ELR (cell line): ENCODE measurements around the gene MUC5AC.
"Not testable (repeated sequence)": the region's sequence is repeated elsewhere in the genome, so short reads cannot be mapped to it uniquely, and the experiment has no call there.

Source experiments
- DNase-seq: peaks from one replicate; pipeline ENCODE4 v3.0.0-alpha.2; 2015; ENCODE audit warnings: low read depth

Gene MUC5AC

GRCh38 chr11:1177771-1178090 is 20.0 kb downstream of the MUC5AC start:
- no peak for DNase-seq

- DNase-seq = no peak
Observed at GRCh38 chr11:1178201-1178885, 20.6 kb downstream of the MUC5AC start.

DNA sequence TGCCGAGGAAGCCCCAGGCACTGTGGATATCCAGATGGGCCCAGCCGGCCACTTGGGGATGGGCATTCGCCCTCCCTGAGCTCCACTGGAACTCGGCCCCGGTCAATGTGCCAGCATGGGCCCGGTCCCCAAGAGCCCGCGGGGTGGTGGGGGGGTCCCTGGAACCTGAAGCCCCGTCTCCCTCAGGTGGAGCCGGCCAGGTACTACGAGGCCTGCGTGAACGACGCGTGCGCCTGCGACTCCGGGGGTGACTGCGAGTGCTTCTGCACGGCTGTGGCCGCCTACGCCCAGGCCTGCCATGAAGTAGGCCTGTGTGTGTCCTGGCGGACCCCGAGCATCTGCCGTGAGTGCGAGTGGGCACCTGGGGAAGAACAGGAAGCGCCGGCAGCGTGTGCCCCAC is 21.2 kb downstream of the MUC5AC start:
- DNase-seq = no peak

DNA sequence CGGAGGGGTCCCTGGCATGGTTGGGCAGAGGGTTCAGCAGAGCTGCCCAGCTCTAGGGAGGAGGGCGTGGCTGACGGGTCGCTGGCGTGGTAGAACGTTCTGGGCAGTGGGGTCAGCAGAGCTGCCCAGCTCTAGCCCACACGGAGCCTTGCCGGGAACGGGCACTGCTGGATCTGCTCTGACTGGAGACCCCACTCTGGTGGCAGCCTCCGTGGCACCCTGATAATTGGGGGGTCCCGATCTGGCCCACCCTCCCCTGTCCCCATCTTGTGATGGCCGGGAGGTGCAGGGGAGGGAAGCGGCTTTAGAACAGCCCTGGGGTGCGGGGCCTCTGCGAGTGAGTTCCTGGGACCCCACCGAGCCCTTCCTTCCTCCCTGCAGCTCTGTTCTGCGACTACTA is 21.9 kb downstream of the MUC5AC start:
- DNase-seq = no peak

DNA sequence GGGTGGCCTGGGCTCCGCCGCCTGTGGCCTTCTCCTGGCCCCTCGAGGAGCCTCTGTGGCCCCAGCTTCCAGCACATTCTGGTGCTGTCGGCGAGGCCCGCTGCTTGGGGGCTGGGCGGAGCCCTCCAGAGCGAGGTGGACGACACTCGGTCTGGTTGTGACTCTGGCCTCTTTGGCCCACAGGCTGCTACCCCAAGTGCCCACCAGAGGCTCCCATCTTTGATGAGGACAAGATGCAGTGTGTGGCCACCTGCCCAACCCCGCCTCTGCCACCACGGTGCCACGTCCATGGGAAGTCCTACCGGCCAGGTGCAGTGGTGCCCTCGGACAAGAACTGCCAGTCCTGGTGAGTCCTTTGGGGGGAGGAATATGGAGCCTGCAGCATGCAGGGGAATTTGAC is 22.4 kb downstream of the MUC5AC start:
- DNase-seq = no peak

GRCh38 chr11:1180947-1181391 is 23.2 kb downstream of the MUC5AC start:
- no peak for DNase-seq

- DNase-seq = no peak
Observed at GRCh38 chr11:1181420-1181819, 23.7 kb downstream of the MUC5AC start.

GRCh38 chr11:1181853-1182535 is 24.2 kb downstream of the MUC5AC start:
- no peak for DNase-seq

- not testable (repeated sequence) for DNase-seq
Observed at GRCh38 chr11:1184139-1184538, 26.4 kb downstream of the MUC5AC start.

DNA sequence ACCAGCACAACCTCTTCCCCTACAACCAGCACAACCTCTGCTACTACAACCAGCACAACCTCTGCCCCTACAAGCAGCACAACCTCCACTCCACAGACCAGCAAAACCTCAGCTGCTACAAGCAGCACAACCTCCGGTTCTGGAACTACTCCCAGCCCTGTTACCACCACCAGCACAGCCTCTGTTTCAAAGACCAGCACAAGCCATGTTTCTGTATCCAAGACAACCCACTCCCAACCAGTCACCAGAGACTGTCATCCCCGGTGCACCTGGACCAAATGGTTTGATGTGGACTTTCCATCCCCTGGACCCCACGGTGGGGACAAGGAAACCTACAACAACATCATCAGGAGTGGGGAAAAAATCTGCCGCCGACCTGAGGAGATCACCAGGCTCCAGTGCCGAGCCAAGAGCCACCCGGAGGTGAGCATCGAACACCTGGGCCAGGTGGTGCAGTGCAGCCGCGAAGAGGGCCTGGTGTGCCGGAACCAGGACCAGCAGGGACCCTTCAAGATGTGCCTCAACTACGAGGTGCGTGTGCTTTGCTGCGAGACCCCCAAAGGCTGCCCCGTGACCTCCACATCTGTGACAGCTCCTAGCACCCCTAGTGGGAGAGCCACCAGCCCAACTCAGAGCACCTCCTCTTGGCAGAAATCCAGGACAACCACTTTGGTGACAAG is 30.8 kb downstream of the MUC5AC start:
- DNase-seq = not testable (repeated sequence)

GRCh38 chr11:1189816-1190215 is 32.1 kb downstream of the MUC5AC start:
- DNase-seq = not testable (repeated sequence)

DNA sequence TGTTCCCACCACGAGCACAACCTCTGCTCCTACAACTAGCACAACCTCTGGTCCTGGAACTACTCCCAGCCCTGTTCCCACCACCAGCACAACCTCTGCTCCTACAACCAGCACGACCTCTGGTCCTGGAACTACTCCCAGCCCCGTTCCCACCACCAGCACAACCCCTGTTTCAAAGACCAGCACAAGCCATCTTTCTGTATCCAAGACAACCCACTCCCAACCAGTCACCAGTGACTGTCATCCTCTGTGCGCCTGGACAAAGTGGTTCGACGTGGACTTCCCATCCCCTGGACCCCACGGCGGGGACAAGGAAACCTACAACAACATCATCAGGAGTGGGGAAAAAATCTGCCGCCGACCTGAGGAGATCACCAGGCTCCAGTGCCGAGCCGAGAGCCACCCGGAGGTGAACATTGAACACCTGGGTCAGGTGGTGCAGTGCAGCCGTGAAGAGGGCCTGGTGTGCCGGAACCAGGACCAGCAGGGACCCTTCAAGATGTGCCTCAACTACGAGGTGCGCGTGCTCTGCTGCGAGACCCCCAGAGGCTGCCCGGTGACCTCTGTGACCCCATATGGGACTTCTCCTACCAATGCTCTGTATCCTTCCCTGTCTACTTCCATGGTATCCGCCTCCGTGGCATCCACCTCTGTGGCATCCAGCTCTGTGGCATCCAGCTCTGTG is 34.2 kb downstream of the MUC5AC start:
- not testable (repeated sequence) for DNase-seq

DNA sequence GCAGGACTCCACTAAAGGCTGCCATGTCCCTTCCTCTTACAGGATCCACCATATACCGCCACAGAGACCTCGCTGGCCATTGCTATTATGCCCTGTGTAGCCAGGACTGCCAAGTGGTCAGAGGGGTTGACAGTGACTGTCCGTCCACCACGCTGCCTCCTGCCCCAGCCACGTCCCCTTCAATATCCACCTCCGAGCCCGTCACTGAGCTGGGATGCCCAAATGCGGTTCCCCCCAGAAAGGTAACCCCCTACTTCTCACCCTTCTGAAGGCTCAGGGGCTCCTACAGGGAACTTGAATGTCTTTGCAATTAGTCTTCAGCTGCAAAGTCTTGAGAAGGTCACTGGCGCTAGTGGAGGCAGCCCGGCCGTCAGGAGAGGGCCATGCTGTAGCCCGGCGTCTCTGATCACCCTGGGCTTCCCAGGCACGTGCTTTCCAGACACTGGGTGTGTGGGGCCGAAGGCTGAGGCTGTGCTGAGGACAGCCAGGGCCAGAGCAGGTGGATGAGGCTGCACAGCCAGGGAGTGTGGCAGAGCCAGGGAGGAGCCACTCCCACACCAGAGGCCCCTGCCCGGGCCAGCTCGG is 35.1 kb downstream of the MUC5AC start:
- DNase-seq = no peak

GRCh38 chr11:1193326-1194230 is 35.8 kb downstream of the MUC5AC start:
- DNase-seq = no peak

- DNase-seq = no peak
Observed at GRCh38 chr11:1194231-1194976, 36.7 kb downstream of the MUC5AC start.

DNA sequence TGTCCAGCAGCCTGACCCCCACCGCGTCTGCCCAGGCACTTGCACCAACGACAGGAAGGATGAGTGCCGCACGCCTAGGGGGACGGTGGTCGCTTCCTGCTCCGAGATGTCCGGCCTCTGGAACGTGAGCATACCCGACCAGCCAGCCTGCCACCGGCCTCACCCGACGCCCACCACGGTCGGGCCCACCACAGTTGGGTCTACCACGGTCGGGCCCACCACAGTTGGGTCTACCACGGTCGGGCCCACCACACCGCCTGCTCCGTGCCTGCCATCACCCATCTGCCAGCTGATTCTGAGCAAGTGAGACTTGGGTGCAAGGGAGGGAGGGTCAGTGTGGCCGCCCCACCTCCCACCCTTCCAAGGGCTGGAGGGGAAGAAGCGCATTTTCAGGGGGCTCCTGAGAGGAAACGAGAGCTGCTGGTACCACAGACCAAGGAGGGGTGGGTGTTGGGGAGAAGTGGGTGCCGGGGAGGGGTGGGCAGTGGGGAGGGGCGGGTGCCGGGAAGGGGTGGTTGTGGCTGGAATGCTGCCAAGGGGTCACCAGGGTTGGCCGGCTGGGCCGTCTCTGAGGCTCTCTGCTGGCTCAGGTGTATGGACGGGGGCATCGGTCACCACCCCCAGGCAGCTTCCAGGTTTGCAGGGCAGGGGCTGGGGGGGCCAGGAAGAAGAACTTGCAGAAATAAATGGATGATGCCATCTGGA is 37.4 kb downstream of the MUC5AC start:
- no peak for DNase-seq

GRCh38 chr11:1195682-1196515 is 38.1 kb downstream of the MUC5AC start:
- no peak for DNase-seq

DNA sequence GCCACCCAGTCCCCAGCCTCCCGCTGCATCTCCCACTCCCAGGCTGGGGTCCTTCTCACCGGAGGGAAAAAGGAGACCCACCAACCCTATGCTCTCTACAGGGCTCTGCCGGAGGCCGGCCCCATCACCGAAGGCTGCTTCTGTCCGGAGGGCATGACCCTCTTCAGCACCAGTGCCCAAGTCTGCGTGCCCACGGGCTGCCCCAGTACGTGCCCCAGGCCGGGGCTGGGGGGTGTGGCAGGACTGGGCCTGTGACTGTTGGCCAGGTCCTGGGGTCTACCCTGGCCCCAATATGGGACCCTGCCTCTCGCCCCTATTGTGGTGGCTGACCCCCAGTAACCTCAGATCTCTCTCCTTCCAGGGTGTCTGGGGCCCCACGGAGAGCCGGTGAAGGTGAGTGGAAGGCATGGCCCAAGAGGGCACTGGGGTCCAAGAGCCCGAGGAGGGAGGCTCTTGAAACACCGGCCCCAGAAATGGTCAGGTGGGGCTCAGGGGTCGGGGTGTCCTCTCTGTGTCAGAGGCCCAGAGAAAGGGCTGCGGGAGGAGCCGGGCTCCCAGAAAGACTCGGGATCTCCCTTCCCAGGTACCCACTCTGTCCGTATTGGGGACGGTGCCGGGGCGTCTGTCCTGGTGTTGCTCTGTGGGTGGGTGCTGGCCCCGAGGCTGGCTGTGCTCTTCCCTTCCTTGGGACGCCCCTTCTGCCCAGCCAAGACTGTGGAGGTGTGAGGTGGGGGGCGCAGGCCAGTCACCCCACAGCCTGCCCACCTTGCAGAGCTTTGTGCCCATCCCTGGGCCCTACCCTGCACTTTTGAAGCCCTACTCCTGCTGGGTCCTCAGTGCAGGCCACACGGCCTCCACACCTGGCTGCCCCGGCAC is 39.0 kb downstream of the MUC5AC start:
- DNase-seq = no peak
